ENCODE data around the gene ACVR2B. TPM values are rescaled to one million over a fixed set of nuclear protein-coding genes. Genes with fewer than 3 reads are reported as not detected.
"Not testable (repeated sequence)": the region's sequence is repeated elsewhere in the genome, so short reads cannot be mapped to it uniquely, and the experiment has no call there.

Gene ACVR2B
- polyA plus RNA-seq = not detected

GRCh38 chr3:38453075-38453912 is at the start of gene ACVR2B:
ACVR2B (plus strand) TSS chr3:38453890; CDS start chr3:38454323, 433 bp downstream.
- Mint-ChIP-seq H3K4me3 (peak within 1 kb of the TSS; percentile 92 to 98 (median 96)), H3K9me3 (peaks cover 0 to 6% (median 0%) of the 10 kb centered on the region in 3 donors), H3K27me3 (peaks cover 13% of the 10 kb centered on the region), H3K36me3 (no peaks in the 10 kb centered on the region), H3K27ac (peak within 1 kb of the TSS; percentile 33 to 78 (median 70)), H3K4me1 (peaks cover 0 to 13% (median 8%) of the 10 kb centered on the region in 3 donors)

GRCh38 chr3:38404286-38404685 is 49.4 kb upstream of the ACVR2B start:
- H3K4me1 Mint-ChIP-seq = no peaks in the 10 kb centered on the region
- no peaks in the 10 kb centered on the region for H3K27me3 Mint-ChIP-seq
- H3K27ac Mint-ChIP-seq = no peak overlapping the region
- H3K4me3 Mint-ChIP-seq = no peak overlapping the region
- H3K9me3 Mint-ChIP-seq = no peaks in the 10 kb centered on the region
- peaks cover 9% of the 10 kb centered on the region for H3K36me3 Mint-ChIP-seq

- Mint-ChIP-seq H3K27me3 (no peaks in the 10 kb centered on the region), H3K4me1 (peaks cover 0 to 5% (median 0%) of the 10 kb centered on the region in 3 donors), H3K9me3 (peaks cover 0 to 1% (median 0%) of the 10 kb centered on the region in 3 donors), H3K4me3 (no peak overlapping the region), H3K27ac (no peak overlapping the region), H3K36me3 (peaks cover 2% of the 10 kb centered on the region)
Measured at GRCh38 chr3:38411591-38411990, 42.1 kb upstream of the ACVR2B start.

GRCh38 chr3:38420758-38421157 is 32.9 kb upstream of the ACVR2B start:
- H3K9me3 Mint-ChIP-seq, H3K4me3 Mint-ChIP-seq, H3K4me1 Mint-ChIP-seq, H3K36me3 Mint-ChIP-seq, H3K27ac Mint-ChIP-seq, H3K27me3 Mint-ChIP-seq: not testable (repeated sequence)

- Mint-ChIP-seq H3K36me3 (no peaks in the 10 kb centered on the region), H3K27ac (no peak overlapping the region), H3K27me3 (no peaks in the 10 kb centered on the region), H3K4me3 (no peak overlapping the region), H3K4me1 (peaks cover 0 to under 1% (median 0%) of the 10 kb centered on the region in 3 donors), H3K9me3 (no peaks in the 10 kb centered on the region)
Measured at GRCh38 chr3:38421679-38422336, 31.9 kb upstream of the ACVR2B start.

GRCh38 chr3:38426798-38427426 is 26.8 kb upstream of the ACVR2B start:
- not testable (repeated sequence) for H3K9me3 Mint-ChIP-seq, H3K36me3 Mint-ChIP-seq, H3K27me3 Mint-ChIP-seq, H3K4me1 Mint-ChIP-seq, H3K4me3 Mint-ChIP-seq
- peak overlapping the region in 1 of 3 donors; percentile 84 for H3K27ac Mint-ChIP-seq

- H3K36me3 Mint-ChIP-seq, H3K27me3 Mint-ChIP-seq: not testable (repeated sequence)
- peaks cover 3 to 35% (median 27%) of the 10 kb centered on the region in 3 donors for H3K9me3 Mint-ChIP-seq
Measured at GRCh38 chr3:38432871-38433658, 20.6 kb upstream of the ACVR2B start.

GRCh38 chr3:38433661-38434060 is 20.0 kb upstream of the ACVR2B start:
- peaks cover 3 to 35% (median 29%) of the 10 kb centered on the region in 3 donors for H3K9me3 Mint-ChIP-seq
- not testable (repeated sequence) for H3K27ac Mint-ChIP-seq, H3K4me3 Mint-ChIP-seq, H3K4me1 Mint-ChIP-seq, H3K36me3 Mint-ChIP-seq, H3K27me3 Mint-ChIP-seq

More at GRCh38 chr3:38432871-38433658, 20.6 kb upstream of the ACVR2B start:
- H3K27ac Mint-ChIP-seq, H3K4me1 Mint-ChIP-seq, H3K4me3 Mint-ChIP-seq: not testable (repeated sequence)

GRCh38 chr3:38438436-38439069 is 15.1 kb upstream of the ACVR2B start:
- not testable (repeated sequence) for H3K4me1 Mint-ChIP-seq, H3K36me3 Mint-ChIP-seq, H3K27me3 Mint-ChIP-seq, H3K27ac Mint-ChIP-seq, H3K4me3 Mint-ChIP-seq
- peaks cover 6 to 32% (median 17%) of the 10 kb centered on the region in 3 donors for H3K9me3 Mint-ChIP-seq

- not testable (repeated sequence) for H3K4me3 Mint-ChIP-seq, H3K4me1 Mint-ChIP-seq, H3K27me3 Mint-ChIP-seq, H3K9me3 Mint-ChIP-seq, H3K27ac Mint-ChIP-seq, H3K36me3 Mint-ChIP-seq
Measured at GRCh38 chr3:38443205-38443604, 10.5 kb upstream of the ACVR2B start.

- Mint-ChIP-seq H3K27ac (no peak overlapping the region), H3K9me3 (peaks cover 0 to 6% (median 3%) of the 10 kb centered on the region in 3 donors), H3K27me3 (peaks cover 8% of the 10 kb centered on the region), H3K4me3 (no peak overlapping the region), H3K36me3 (no peaks in the 10 kb centered on the region), H3K4me1 (peaks cover 0 to 2% (median 0%) of the 10 kb centered on the region in 3 donors)
Measured at GRCh38 chr3:38446085-38446686, 7.5 kb upstream of the ACVR2B start.

GRCh38 chr3:38446812-38447211 is 6.9 kb upstream of the ACVR2B start:
- H3K9me3 Mint-ChIP-seq = peaks cover 0 to 6% (median 3%) of the 10 kb centered on the region in 3 donors
- H3K27ac Mint-ChIP-seq = no peak overlapping the region
- H3K4me3 Mint-ChIP-seq = peak overlapping the region in 1 of 4 donors; percentile 43
- H3K4me1 Mint-ChIP-seq = peaks cover 0 to 2% (median 0%) of the 10 kb centered on the region in 3 donors
- no peaks in the 10 kb centered on the region for H3K36me3 Mint-ChIP-seq
- H3K27me3 Mint-ChIP-seq = peaks cover 8% of the 10 kb centered on the region

- Mint-ChIP-seq H3K27ac (no peak overlapping the region), H3K9me3 (peaks cover 0 to 6% (median 0%) of the 10 kb centered on the region in 3 donors), H3K27me3 (peaks cover 14% of the 10 kb centered on the region), H3K36me3 (no peaks in the 10 kb centered on the region), H3K4me1 (peaks cover 0 to 10% (median 7%) of the 10 kb centered on the region in 3 donors), H3K4me3 (peak overlapping the region in 1 of 4 donors; percentile 90)
Measured at GRCh38 chr3:38450853-38451252, 2.8 kb upstream of the ACVR2B start.

GRCh38 chr3:38453913-38454177 is 155 bp downstream of the ACVR2B start:
- Mint-ChIP-seq H3K4me1 (peaks cover 0 to 15% (median 8%) of the 10 kb centered on the region in 3 donors), H3K9me3 (peaks cover 0 to 6% (median 0%) of the 10 kb centered on the region in 3 donors), H3K36me3 (no peaks in the 10 kb centered on the region), H3K27ac (no peak overlapping the region), H3K4me3 (peak overlapping the region in 1 of 4 donors; percentile 92), H3K27me3 (peaks cover 13% of the 10 kb centered on the region)

Data from IgD-negative memory B cell (primary cell).